T-helper 2 cell treated with Interferon-gamma antibody and Interleukin-4, amounts not matched to agents 100 ng/mL and 5 ng/mL, for 36 hours (primary cell): Measurements from ENCODE around the gene UTS2. TPM values are rescaled to one million over a fixed set of nuclear protein-coding genes. Genes with fewer than 3 reads are reported as not detected.

Experiments
- intact Hi-C: fragments of 100-400 bp; cut with micrococcal nuclease; formaldehyde crosslinking; loops from one replicate; pipeline ENCODE4 v1.15.1; 2023
- total RNA-seq: library from RNA; stranded (reverse); gene quantifications from 2 replicates; pipeline ENCODE4 v1.2.3, GENCODE V29; 2022

The UTS2 gene
- total RNA-seq, 1 donor from 2014 or later: not detected

DNA sequence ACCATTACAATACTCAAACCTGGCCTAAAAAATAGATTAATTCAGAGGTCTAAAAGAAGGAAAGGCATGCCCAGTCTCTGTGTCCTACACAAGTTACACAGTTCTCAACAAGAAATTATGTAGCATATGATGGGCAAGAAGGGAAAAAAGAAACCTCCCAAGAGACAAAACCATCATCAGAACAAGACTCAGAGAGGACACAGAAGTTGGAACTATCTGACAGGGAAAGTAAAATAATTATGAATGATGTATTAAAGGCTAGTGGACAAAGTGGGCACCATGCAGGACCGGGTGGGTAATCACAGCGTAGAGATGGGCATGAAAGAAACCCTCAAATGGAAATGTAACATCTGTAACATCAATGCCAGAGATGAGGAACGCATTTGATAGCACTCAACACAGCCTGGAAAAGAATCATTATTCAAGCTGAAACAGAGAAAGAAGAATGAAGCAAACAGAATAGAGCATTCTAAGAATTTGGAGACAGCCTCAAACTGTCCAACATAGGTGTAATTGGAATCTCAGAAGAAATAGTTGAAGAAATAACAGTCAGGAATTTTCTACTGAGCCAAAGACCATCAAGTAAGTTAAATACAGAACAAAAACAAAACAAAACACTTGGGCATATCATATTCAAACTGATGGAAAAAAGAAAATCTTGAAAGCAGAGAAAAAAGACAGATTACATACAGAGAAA lies 39.0 kb downstream of the UTS2 start:
- intact Hi-C loops: no loop called here

DNA sequence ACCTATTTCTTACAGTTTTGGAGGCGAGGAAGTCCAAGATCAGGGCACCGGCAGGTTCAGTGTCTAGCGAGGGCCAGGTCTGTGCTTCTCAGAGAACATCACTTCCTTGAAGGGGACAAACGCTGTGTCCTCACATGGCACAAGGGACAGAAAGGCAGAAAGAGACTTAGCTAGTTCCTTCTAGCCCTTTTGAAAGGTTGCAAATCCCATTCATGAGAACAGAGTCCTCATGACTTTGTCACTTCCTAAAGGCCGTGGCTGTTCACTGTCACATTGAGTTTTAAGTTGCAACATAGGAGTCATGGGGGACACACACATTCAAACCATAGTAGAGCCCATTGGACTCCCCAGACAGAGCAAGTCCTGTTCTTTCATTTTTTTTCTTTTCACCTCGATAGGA lies 41.4 kb downstream of the UTS2 start:
- intact Hi-C loops: no loop called here

DNA sequence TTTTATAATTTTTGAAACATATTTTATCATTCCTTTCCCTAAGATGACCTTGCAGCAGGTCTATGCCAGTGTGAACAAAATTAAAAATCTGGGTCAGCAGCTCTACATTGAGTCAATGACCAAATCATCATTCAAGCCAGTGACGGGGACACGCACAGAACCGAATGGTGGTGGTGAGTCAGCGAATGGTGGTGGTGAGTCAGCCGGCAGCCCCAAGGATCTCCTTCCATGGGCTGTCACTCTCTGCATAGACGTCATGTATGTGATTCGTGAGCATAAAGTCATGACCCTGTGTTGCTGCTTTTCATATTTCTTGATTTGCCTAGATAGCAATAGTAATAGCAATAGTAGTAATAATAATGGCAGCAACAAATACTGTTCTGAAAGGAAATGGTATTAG lies 42.5 kb downstream of the UTS2 start:
- intact Hi-C loops: no loop called here

DNA sequence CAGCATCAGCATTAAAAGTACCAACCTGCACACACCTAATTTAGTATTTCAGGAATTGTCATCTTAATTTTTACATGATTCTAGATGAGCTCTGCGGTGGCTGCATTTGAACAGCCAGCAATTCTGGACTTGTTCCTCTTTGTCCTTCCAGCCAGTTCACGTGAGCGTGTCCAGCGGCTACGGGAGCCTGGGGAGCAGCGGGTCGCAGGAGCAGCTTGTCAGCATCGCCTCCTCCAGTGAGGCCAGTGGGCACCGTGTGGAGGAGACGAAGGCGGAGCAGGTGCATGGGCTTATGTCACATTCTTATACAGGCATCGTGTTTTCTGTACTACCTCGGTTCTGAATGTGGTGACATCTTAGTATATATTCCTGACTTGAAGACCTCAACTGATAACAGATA lies 43.1 kb downstream of the UTS2 start:
- intact Hi-C loops: loop anchor here (2.0 kb wide), 1 partner anchor 93 kb away; no protein-coding TSS in a partner anchor

DNA sequence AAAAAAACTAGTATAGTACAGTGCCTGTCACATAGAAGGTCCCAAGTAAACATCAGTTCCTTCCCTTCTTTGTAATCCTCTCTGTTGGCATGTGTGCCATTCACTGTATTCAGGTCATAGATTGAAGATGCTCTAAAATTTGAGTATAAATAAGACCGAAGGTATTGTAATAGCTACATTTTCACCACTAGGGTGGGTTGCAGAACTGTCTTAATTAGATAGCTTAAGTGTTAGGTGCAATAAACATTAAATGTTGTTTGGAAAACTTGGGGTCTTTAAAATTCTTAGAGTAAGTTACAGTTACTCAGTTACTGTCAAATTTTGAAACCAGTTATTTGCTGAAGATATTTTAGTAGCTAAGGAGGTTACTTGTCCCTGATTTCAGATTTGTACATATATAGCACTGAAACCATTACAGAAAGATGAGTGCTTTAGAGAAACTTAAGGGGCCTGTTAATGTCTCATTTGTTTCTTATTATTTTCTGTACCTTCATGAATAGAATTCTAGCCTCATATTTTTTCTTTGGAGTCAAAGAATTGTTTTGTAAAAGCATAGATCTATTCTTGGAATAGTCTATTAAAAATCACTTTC lies 44.5 kb downstream of the UTS2 start:
- intact Hi-C loops: loop anchor here (2.0 kb wide), 1 partner anchor 94 kb away; no protein-coding TSS in a partner anchor

DNA sequence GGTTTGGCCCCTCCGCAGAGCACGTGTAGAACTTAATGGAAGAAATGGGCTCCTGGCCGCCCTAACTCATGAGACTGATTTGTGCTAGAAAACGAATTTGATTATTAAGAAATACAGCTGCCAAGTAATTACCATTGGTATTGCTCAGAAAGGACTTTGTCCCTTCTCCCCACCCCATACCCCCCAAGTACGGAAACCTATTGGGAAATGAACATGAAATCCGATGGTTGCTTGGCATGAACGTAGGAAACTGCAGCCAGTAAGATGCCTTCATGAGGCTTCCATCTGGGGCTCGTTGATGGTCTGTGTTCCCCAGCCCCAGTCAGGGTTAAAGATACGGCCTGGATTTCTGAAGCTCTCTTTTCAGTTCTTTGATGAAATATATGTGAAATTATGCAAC lies 47.4 kb downstream of the UTS2 start:
- intact Hi-C loops: no loop called here

Other genes with a start within 250 kb of the UTS2 start
- gene VAMP3, start 81.8 kb downstream of the UTS2 start, total RNA-seq: 34.4 and 38.2 TPM in 2 replicates
- 3.0 and 3.2 TPM in 2 replicates for gene PER3, start 68.8 kb downstream of the UTS2 start, total RNA-seq
- 2.5 and 3.4 TPM in 2 replicates for gene TNFRSF9, start 87.8 kb upstream of the UTS2 start, total RNA-seq
- 300 and 303 TPM in 2 replicates for gene PARK7, start 108.6 kb upstream of the UTS2 start, total RNA-seq
- 0.86 and 1.6 TPM in 2 replicates for gene ERRFI1, start 173.2 kb upstream of the UTS2 start, total RNA-seq